Tibial artery (tissue), 4 donors: ENCODE results near the gene SSTR5.

Experiments
- DNase-seq, 2 donors: peaks; one replicate each; pipeline ENCODE4 v3.0.0-alpha.2; 2019
- H3K27ac ChIP-seq, 2 donors: fragments of 200-600 bp; sonication (generic) in 1 of 2; 1 replicate in 1 of 2; 2 replicates in 1 of 2; pipeline ENCODE4 v1.5.1; 2018 to 2019; ENCODE audit warnings: mild to moderate bottlenecking in 1 of 2
- H3K27me3 ChIP-seq, 2 donors: fragments of 200-600 bp; sonication (generic) in 1 of 2; one replicate each; pipeline versions ENCODE4 v1.5.1 to v1.6.0; 2016 to 2019
- H3K36me3 ChIP-seq, 3 donors: fragments of 200-600 bp; sonication (generic) in 2 of 3; one replicate each; pipeline ENCODE4 v1.5.1; 2016 to 2019; ENCODE audit warnings: mild to moderate bottlenecking in 2 of 3
- H3K4me1 ChIP-seq, 4 donors: fragments of 200-600 bp; sonication (generic) in 2 of 4; 1 replicate in 3 of 4; 2 replicates in 1 of 4; pipeline ENCODE4 v1.5.1; 2016 to 2019
- H3K4me3 ChIP-seq, 2 donors: fragments of 200-600 bp; sonication (generic) in 1 of 2; 1 replicate in 1 of 2; 2 replicates in 1 of 2; pipeline ENCODE4 v1.5.1; 2018 to 2019; ENCODE audit warnings: mild to moderate bottlenecking in 2 of 2
- H3K9me3 ChIP-seq, 3 donors: fragments of 200-600 bp; sonication (generic) in 1 of 3; one replicate each; pipeline ENCODE4 v1.5.1; 2016 to 2019
- CTCF ChIP-seq, 2 experiments: fragments of 200-600 bp in 1 of 2; fragments of 450-650 bp in 1 of 2; IDR thresholded peaks; one replicate each; pipeline ENCODE4 v1.5.1; 2017 to 2019; ENCODE audit warnings: antibody characterized with exemption in 2 of 2, mild to moderate bottlenecking in 1 of 2, moderate library complexity in 1 of 2
- intact Hi-C: fragments of 100-400 bp; cut with DNase I; formaldehyde crosslinking; loops from one replicate; pipeline ENCODE4 v1.15.0; 2023; ENCODE audit warnings: low total_unique reads

The SSTR5 gene

GRCh38 chr16:1052721-1053120 lies 19.8 kb upstream of the SSTR5 start:
- no peak overlapping the region for H3K27ac ChIP-seq

GRCh38 chr16:1053121-1053521 lies 19.4 kb upstream of the SSTR5 start:
- no peak overlapping the region for H3K27ac ChIP-seq
- H3K4me1 ChIP-seq: peaks cover 0 to 21% (median 14%) of the 10 kb centered on the region in 4 donors
- DNase-seq: no peak
- intact Hi-C loops: loop anchor here (10.0 kb wide), 1 partner anchor 238 kb away; no protein-coding TSS in a partner anchor
- peaks cover 0 to 9% (median 9%) of the 10 kb centered on the region in 3 donors for H3K9me3 ChIP-seq
- no peak overlapping the region for H3K4me3 ChIP-seq
- H3K36me3 ChIP-seq: no peaks in the 10 kb centered on the region
- H3K27me3 ChIP-seq: peaks cover 0 to 94% of the 10 kb centered on the region in 2 donors
- TF ChIP-seq CTCF (IDR thresholded peaks at IDR 0.05): no peak

More at GRCh38 chr16:1052721-1053120, 19.8 kb upstream of the SSTR5 start:
- TF ChIP-seq CTCF (IDR thresholded peaks at IDR 0.05): no peak
- Histone ChIP-seq H3K4me1 (peaks cover 0 to 22% (median 11%) of the 10 kb centered on the region in 4 donors), H3K4me3 (no peak overlapping the region), H3K36me3 (no peaks in the 10 kb centered on the region), H3K9me3 (peaks cover 0 to 9% (median 9%) of the 10 kb centered on the region in 3 donors), H3K27me3 (peaks cover 0 to 94% of the 10 kb centered on the region in 2 donors)
- no peak for DNase-seq
- intact Hi-C loops: loop anchor here (10.0 kb wide), 1 partner anchor 238 kb away; no protein-coding TSS in a partner anchor

- no peaks in the 10 kb centered on the region for H3K36me3 ChIP-seq
- H3K27me3 ChIP-seq: peaks cover 0 to 91% of the 10 kb centered on the region in 2 donors
- DNase-seq: no peak
- H3K9me3 ChIP-seq: peaks cover 0 to 9% (median 9%) of the 10 kb centered on the region in 3 donors
- intact Hi-C loops: loop anchor here (10.0 kb wide), 1 partner anchor 239 kb away; no protein-coding TSS in a partner anchor
- peaks cover 0 to 14% (median 10%) of the 10 kb centered on the region in 4 donors for H3K4me1 ChIP-seq
- TF ChIP-seq CTCF (IDR thresholded peaks at IDR 0.05): no peak
- no peak overlapping the region for H3K4me3 ChIP-seq
- no peak overlapping the region for H3K27ac ChIP-seq
These were observed 18.7 kb upstream of the SSTR5 start for GRCh38 chr16:1053700-1054368.

GRCh38 chr16:1054660-1055556 lies 17.6 kb upstream of the SSTR5 start:
- Histone ChIP-seq H3K27ac (no peak overlapping the region), H3K9me3 (peaks cover 0 to 14% (median 9%) of the 10 kb centered on the region in 3 donors), H3K27me3 (peaks cover 0 to 80% of the 10 kb centered on the region in 2 donors), H3K4me3 (no peak overlapping the region), H3K4me1 (peaks cover 0 to 14% (median 10%) of the 10 kb centered on the region in 4 donors), H3K36me3 (no peaks in the 10 kb centered on the region)
- no peak for DNase-seq
- peak; percentile 73 to 75 for TF ChIP-seq CTCF (IDR thresholded peaks at IDR 0.05)
- intact Hi-C loops: loop anchor here (5.0 to 10.0 kb wide), 3 partner anchors 142 to 343 kb away; no protein-coding TSS in a partner anchor

- intact Hi-C loops: loop anchor here (5.0 to 10.0 kb wide), 3 partner anchors 142 to 343 kb away; no protein-coding TSS in a partner anchor
- H3K27ac ChIP-seq: no peak overlapping the region
- TF ChIP-seq CTCF (IDR thresholded peaks at IDR 0.05): no peak
- peaks cover 0 to 14% (median 9%) of the 10 kb centered on the region in 3 donors for H3K9me3 ChIP-seq
- DNase-seq: no peak
- H3K27me3 ChIP-seq: peaks cover 0 to 74% of the 10 kb centered on the region in 2 donors
- H3K4me3 ChIP-seq: no peak overlapping the region
- H3K4me1 ChIP-seq: peaks cover 0 to 14% (median 10%) of the 10 kb centered on the region in 4 donors
- no peaks in the 10 kb centered on the region for H3K36me3 ChIP-seq
These were observed 17.0 kb upstream of the SSTR5 start for GRCh38 chr16:1055557-1055924.
